ENCODE results near the gene CAV3. TPM values are rescaled to one million over a fixed set of nuclear protein-coding genes. Genes with fewer than 3 reads are reported as not detected.

Gene CAV3
- total and polyA plus RNA-seq, 9 of the 15 experiments (the other 6 are each of a cell fraction or from before 2014, with no cell fraction given): not detected

DNA sequence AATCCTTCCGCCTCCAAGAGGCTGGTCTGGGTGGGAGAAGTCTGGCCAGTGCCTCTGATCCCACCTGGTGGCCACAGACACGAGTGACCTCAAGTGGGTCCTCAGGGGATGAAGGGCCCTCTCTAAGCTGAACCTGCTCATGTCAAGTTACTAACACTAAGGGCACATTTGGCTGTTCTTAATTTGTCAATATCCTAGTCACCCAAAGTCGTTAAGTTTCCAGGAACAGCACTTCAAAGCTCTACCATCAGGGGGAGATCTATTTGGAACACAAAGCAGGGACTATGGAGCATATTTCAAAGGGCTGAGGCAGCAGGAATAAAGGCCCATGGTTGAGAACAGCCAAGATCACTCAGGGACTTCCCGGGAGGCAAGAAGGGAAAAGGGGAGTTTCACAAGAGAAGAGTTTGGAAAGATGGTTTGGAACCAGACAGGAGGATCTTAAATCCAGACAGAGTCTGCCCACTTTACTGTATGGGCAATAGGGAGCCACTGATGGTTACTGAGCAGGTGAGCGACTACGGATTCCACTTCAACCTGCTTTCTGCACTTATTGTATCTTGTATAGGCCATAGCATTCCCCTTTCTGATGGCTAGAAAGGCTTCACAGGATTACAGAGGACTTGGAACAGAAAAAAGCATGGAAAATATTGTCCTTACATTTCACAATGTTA, 22.1 kb downstream of the CAV3 start:
- H3K27me3 ChIP-seq (ENCODE audit: control insufficient read depth in 2 of 2, insufficient read depth in 2 of 2, low read length in 2 of 2): peaks cover 21 to 49% of the 10 kb centered on the region in 2 experiments; a peak in 4 of 5 replicates
- no peak overlapping the region for H3K4me2 ChIP-seq (ENCODE audit: insufficient read depth, low read length)
- BruUV-seq (replicated peaks): no TSS peak
- DNase-seq (ENCODE audit: extremely low read depth in 1 of 4, low spot score in 3 of 4) (peak; percentile 32 to 50 (median 42)), ATAC-seq (peak; percentile 78), FAIRE-seq (peak; percentile 72)
- POLR2A ChIA-PET: interaction anchor here (0.7 to 1.5 kb wide), 4 partner anchors 11 to 165 kb away, joined by 3 to 4 read pairs (median 3); partner anchors contain the start of gene OXTR
- H3K27ac ChIP-seq (ENCODE audit: extremely low read depth, low read depth, low read length): no peak overlapping the region
- H3K9me3 ChIP-seq (replicated peaks; ENCODE audit: control insufficient read depth, insufficient read depth, low read depth, low read length): no peaks in the 10 kb centered on the region
- no peaks in the 10 kb centered on the region for H3K36me3 ChIP-seq (ENCODE audit: control insufficient read depth, insufficient read depth, low read length)
- H3K4me1 ChIP-seq (replicated peaks in 1 of 2; ENCODE audit: control insufficient read depth in 2 of 2, insufficient read depth in 2 of 2, low read length in 2 of 2): no peaks in the 10 kb centered on the region
- in situ Hi-C loops (cut with MboI) (no loop called here), intact Hi-C loops (cut with micrococcal nuclease) (no loop called here)
- H3K79me2 ChIP-seq (ENCODE audit: control insufficient read depth, insufficient read depth, low read length): no peaks in the 10 kb centered on the region
- no peaks in the 10 kb centered on the region for H3K9me1 ChIP-seq (ENCODE audit: control insufficient read depth, insufficient read depth, low read length)
- H4K20me1 ChIP-seq (replicated peaks; ENCODE audit: control insufficient read depth, insufficient read depth, low read length): peaks cover 5% of the 10 kb centered on the region; the same call in 1 of the 2 replicates
- WGBS (ENCODE audit: insufficient coverage, low coverage, missing lambda C conversion rate): 13% methylated on average over 6 of the region's 6 CpGs
- H2AFZ ChIP-seq (ENCODE audit: low read depth, low read length): no peak overlapping the region
- CTCF ChIA-PET (ENCODE audit: low intra/inter-chr PET ratio): no interaction called here
- no peak overlapping the region for H3K4me3 ChIP-seq
- H3K9ac ChIP-seq (ENCODE audit: insufficient read depth in 1 of 2, low read depth in 2 of 2, low read length in 2 of 2): no peak overlapping the region
- TF ChIP-seq, protein P1, sequence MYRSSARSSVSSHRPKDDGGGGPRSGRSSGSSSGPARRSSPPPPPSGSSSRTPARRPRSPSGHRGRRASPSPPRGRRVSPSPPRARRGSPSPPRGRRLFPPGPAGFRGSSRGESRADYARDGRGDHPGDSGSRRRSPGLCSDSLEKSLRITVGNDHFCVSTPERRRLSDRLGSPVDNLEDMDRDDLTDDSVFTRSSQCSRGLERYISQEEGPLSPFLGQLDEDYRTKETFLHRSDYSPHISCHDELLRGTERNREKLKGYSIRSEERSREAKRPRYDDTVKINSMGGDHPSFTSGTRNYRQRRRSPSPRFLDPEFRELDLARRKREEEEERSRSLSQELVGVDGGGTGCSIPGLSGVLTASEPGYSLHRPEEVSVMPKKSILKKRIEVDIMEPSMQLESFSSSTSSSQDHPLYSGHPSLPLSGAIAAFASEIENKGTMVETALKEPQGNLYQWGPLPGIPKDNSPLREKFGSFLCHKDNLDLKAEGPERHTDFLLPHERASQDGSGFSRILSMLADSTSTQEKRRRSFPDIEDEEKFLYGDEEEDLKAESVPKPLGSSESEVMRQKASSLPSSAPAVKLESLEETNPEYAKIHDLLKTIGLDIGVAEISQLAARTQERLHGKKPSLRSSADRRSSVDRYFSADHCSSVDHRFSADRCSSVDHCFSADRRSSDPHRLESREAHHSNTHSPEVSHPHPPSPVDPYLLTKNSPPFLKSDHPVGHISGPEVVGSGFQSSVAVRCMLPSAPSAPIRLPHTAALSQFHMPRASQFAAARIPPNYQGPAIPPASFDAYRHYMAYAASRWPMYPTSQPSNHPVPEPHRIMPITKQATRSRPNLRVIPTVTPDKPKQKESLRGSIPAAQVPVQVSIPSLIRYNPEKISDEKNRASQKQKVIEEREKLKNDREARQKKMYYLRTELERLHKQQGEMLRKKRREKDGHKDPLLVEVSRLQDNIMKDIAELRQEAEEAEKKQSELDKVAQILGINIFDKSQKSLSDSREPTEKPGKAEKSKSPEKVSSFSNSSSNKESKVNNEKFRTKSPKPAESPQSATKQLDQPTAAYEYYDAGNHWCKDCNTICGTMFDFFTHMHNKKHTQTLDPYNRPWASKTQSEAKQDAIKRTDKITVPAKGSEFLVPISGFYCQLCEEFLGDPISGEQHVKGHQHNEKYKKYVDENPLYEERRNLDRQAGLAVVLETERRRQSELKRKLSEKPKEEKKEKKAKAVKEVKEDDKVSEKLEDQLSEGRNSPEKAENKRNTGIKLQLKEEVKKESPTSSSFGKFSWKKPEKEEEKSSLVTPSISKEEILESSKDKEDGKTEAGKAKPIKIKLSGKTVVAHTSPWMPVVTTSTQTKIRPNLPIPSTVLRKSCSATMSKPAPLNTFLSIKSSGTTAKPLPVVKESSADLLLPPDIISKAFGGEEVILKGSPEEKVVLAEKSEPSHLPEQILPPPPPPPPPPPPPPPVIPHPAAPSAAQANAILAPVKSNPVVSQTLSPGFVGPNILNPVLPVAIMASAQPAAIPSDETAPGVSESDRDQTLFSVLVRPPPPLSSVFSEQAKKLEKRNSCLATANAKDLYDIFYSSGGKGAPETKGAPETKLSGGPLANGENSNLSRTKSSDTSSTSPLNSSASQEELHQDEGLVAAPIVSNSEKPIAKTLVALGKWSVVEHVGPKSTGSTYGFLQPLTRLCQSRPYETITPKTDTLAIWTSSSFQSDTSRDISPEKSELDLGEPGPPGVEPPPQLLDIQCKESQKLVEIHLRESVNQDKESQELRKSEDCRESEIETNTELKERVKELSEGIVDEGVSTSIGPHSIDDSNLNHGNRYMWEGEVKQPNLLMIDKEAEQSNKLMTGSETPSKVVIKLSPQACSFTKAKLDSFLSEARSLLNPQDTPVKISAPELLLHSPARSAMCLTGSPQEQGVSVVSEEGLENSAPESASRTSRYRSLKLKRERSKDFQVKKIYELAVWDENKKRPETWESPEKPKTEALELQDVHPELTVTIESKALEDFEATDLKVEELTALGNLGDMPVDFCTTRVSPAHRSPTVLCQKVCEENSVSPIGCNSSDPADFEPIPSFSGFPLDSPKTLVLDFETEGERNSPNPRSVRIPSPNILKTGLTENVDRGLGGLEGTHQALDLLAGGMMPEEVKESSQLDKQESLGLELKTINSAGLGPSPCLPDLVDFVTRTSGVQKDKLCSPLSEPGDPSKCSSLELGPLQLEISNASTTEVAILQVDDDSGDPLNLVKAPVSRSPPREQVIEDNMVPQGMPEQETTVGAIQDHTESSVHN (IDR thresholded peaks at IDR 0.05; ENCODE audit: borderline replicate concordance in 1 of 2, low read depth in 1 of 2): no peak
- TF ChIP-seq ZNF75A (CRISPR knock-in tag; IDR thresholded peaks at IDR 0.05) (no peak), ZNF316 (IDR thresholded peaks at IDR 0.05) (peak; percentile 22; the same call in 1 of the 2 replicates), MAFG (tag; conservative IDR thresholded peaks at IDR 0.05) (peak; percentile 45; the same call in 1 of the 2 replicates), RBM25 (IDR thresholded peaks at IDR 0.05; ENCODE audit: low read depth, low read length, severe bottlenecking) (peak; percentile 70), PTBP1 (IDR thresholded peaks at IDR 0.05; ENCODE audit: low read depth, low read length) (no peak), ZNF668 (CRISPR knock-in tag; IDR thresholded peaks at IDR 0.05) (no peak), RBFOX2 (IDR thresholded peaks at IDR 0.05; ENCODE audit: low read depth, low read length) (no peak), ZFP36 (IDR thresholded peaks at IDR 0.05; ENCODE audit: low read depth, low read length, partially characterized antibody) (peak; percentile 27), RAD21 (CRISPR knock-in tag; conservative IDR thresholded peaks at IDR 0.05 in 1 of 2, IDR thresholded peaks at IDR 0.05 in 1 of 2) (peak in 1 of 2 experiments; percentile 18; a peak in 1 of 4 replicates), ZFP1 (CRISPR knock-in tag; IDR thresholded peaks at IDR 0.05) (no peak)
- TF ChIP-seq, protein P2, sequence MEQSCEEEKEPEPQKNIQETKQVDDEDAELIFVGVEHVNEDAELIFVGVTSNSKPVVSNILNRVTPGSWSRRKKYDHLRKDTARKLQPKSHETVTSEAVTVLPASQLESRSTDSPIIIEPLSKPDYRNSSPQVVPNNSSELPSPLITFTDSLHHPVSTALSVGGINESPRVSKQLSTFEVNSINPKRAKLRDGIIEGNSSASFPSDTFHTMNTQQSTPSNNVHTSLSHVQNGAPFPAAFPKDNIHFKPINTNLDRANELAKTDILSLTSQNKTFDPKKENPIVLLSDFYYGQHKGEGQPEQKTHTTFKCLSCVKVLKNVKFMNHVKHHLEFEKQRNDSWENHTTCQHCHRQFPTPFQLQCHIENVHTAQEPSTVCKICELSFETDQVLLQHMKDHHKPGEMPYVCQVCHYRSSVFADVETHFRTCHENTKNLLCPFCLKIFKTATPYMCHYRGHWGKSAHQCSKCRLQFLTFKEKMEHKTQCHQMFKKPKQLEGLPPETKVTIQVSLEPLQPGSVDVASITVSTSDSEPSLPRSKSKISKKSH (CRISPR knock-in tag; IDR thresholded peaks at IDR 0.05): no peak
